A549 (cell line): Measurements from ENCODE around the gene DLGAP1.

Experiments
- CEBPB ChIP-seq, 2 experiments: fragments of >200 bp in 1 of 2; sonication (Bioruptor Twin) in 1 of 2; formaldehyde crosslinking in 1 of 2; IDR thresholded peaks; 2 replicates each; pipeline ENCODE4 v1.6.1; 2012 to 2016
- JUN ChIP-seq, 2 experiments: fragments of >200 bp; sonication (Bioruptor Twin); formaldehyde crosslinking; IDR thresholded peaks; 2 replicates in 1 of 2; 3 replicates in 1 of 2; pipeline ENCODE4 v1.6.1; 2016 to 2017
- MAFK ChIP-seq: fragments of 450-650 bp; IDR thresholded peaks from 2 replicates; pipeline ENCODE4 v1.6.1; 2014; ENCODE audit not compliant: partially characterized antibody
- POLR2A ChIP-seq: IDR thresholded peaks from 2 replicates; pipeline ENCODE4 v1.6.1; 2012; ENCODE audit warnings: mild to moderate bottlenecking, low read length
- RCOR1 ChIP-seq: fragments of 150-350 bp; IDR thresholded peaks from 2 replicates; pipeline ENCODE4 v1.6.1; 2014; ENCODE audit warnings: antibody characterized with exemption, low read length, low read depth
- RFX5 ChIP-seq: fragments of 450-650 bp; IDR thresholded peaks from 2 replicates; pipeline ENCODE4 v1.7.1; 2014; ENCODE audit warnings: antibody characterized with exemption, mild to moderate bottlenecking, moderate library complexity
- ZFP36 ChIP-seq: fragments of 450-650 bp; IDR thresholded peaks from 2 replicates; pipeline ENCODE4 v1.6.1; 2014; ENCODE audit warnings: borderline replicate concordance; ENCODE audit not compliant: partially characterized antibody
- TF ChIP-seq, protein P1 (sequence below): IDR thresholded peaks from 2 replicates; pipeline ENCODE4 v1.6.1; 2012; ENCODE audit warnings: low read depth, borderline replicate concordance
- TF ChIP-seq, protein P2 (sequence below): fragments of >200 bp; sonication (Bioruptor Twin); formaldehyde crosslinking; IDR thresholded peaks from 3 replicates; pipeline ENCODE4 v1.5.1; 2016
- TF ChIP-seq, protein P3 (sequence below): fragments of 200-600 bp; sonication (generic); IDR thresholded peaks from 2 replicates; pipeline ENCODE4 v1.6.1; 2016; ENCODE audit warnings: antibody characterized with exemption, mild to moderate bottlenecking, moderate library complexity

- TF ChIP-seq JUN (IDR thresholded peaks at IDR 0.05) (no peak), RCOR1 (no peak), CEBPB (IDR thresholded peaks at IDR 0.05) (no peak), ZFP36 (no peak), RFX5 (no peak), MAFK (no peak), POLR2A (no peak)
- TF ChIP-seq, protein P1, sequence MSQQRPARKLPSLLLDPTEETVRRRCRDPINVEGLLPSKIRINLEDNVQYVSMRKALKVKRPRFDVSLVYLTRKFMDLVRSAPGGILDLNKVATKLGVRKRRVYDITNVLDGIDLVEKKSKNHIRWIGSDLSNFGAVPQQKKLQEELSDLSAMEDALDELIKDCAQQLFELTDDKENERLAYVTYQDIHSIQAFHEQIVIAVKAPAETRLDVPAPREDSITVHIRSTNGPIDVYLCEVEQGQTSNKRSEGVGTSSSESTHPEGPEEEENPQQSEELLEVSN: no peak
- TF ChIP-seq, protein P2, sequence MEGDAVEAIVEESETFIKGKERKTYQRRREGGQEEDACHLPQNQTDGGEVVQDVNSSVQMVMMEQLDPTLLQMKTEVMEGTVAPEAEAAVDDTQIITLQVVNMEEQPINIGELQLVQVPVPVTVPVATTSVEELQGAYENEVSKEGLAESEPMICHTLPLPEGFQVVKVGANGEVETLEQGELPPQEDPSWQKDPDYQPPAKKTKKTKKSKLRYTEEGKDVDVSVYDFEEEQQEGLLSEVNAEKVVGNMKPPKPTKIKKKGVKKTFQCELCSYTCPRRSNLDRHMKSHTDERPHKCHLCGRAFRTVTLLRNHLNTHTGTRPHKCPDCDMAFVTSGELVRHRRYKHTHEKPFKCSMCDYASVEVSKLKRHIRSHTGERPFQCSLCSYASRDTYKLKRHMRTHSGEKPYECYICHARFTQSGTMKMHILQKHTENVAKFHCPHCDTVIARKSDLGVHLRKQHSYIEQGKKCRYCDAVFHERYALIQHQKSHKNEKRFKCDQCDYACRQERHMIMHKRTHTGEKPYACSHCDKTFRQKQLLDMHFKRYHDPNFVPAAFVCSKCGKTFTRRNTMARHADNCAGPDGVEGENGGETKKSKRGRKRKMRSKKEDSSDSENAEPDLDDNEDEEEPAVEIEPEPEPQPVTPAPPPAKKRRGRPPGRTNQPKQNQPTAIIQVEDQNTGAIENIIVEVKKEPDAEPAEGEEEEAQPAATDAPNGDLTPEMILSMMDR: no peak
- TF ChIP-seq, protein P3, sequence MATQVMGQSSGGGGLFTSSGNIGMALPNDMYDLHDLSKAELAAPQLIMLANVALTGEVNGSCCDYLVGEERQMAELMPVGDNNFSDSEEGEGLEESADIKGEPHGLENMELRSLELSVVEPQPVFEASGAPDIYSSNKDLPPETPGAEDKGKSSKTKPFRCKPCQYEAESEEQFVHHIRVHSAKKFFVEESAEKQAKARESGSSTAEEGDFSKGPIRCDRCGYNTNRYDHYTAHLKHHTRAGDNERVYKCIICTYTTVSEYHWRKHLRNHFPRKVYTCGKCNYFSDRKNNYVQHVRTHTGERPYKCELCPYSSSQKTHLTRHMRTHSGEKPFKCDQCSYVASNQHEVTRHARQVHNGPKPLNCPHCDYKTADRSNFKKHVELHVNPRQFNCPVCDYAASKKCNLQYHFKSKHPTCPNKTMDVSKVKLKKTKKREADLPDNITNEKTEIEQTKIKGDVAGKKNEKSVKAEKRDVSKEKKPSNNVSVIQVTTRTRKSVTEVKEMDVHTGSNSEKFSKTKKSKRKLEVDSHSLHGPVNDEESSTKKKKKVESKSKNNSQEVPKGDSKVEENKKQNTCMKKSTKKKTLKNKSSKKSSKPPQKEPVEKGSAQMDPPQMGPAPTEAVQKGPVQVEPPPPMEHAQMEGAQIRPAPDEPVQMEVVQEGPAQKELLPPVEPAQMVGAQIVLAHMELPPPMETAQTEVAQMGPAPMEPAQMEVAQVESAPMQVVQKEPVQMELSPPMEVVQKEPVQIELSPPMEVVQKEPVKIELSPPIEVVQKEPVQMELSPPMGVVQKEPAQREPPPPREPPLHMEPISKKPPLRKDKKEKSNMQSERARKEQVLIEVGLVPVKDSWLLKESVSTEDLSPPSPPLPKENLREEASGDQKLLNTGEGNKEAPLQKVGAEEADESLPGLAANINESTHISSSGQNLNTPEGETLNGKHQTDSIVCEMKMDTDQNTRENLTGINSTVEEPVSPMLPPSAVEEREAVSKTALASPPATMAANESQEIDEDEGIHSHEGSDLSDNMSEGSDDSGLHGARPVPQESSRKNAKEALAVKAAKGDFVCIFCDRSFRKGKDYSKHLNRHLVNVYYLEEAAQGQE: no peak
Observed at GRCh38 chr18:3851159-3851558, 603.9 kb downstream of the DLGAP1 start.
